ENCODE results near the gene ZBTB4.

ZBTB4 gene

DNA sequence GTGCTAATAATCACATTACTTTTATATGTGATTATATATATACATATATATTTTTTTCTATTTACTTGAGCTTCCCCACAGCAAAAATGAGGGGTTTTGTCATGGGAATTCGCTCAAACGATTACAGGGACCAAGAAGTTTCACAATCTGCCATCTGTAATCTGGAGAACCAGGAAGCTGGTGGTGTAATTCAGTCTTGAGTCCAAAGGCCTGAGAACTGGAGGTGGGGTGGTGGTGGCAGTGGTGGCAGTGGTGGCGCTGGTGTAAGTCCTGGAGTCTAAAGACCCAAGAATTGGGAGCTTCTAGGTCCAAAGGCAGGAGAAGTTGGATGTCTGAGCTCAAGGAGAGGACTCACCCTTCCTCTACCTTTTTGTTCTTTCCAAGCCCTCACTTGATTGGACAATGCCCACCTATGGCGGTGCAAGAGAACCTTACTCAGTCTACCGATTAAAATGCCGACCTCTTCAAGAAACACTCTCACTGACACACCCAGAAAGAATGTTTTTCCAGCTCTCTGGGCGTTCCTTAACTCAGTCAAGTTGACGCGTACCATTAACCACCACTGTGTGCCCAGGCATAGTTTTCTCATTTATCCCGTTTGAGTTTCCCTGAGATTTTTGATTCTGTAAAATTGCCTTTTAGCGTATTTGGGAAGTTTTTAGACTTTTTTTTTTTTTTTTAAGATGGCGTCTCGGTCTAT is 36.6 kb upstream of the ZBTB4 start:
- TF ChIP-seq, protein P1, sequence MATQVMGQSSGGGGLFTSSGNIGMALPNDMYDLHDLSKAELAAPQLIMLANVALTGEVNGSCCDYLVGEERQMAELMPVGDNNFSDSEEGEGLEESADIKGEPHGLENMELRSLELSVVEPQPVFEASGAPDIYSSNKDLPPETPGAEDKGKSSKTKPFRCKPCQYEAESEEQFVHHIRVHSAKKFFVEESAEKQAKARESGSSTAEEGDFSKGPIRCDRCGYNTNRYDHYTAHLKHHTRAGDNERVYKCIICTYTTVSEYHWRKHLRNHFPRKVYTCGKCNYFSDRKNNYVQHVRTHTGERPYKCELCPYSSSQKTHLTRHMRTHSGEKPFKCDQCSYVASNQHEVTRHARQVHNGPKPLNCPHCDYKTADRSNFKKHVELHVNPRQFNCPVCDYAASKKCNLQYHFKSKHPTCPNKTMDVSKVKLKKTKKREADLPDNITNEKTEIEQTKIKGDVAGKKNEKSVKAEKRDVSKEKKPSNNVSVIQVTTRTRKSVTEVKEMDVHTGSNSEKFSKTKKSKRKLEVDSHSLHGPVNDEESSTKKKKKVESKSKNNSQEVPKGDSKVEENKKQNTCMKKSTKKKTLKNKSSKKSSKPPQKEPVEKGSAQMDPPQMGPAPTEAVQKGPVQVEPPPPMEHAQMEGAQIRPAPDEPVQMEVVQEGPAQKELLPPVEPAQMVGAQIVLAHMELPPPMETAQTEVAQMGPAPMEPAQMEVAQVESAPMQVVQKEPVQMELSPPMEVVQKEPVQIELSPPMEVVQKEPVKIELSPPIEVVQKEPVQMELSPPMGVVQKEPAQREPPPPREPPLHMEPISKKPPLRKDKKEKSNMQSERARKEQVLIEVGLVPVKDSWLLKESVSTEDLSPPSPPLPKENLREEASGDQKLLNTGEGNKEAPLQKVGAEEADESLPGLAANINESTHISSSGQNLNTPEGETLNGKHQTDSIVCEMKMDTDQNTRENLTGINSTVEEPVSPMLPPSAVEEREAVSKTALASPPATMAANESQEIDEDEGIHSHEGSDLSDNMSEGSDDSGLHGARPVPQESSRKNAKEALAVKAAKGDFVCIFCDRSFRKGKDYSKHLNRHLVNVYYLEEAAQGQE (IDR thresholded peaks at IDR 0.05; ENCODE audit: insufficient replicate concordance, low read depth): no peak
- Histone ChIP-seq H3K27ac (replicated peaks) (no peak overlapping the region), H3K4me3 (replicated peaks; ENCODE audit: insufficient read depth, low read length) (no peak overlapping the region), H3K27me3 (ENCODE audit: insufficient read depth, poor library complexity, severe bottlenecking) (no peaks in the 10 kb centered on the region)
- DNase-seq (ENCODE audit: low read depth in 1 of 2, low spot score in 1 of 2): peak in 1 of 2 experiments; percentile 34

DNA sequence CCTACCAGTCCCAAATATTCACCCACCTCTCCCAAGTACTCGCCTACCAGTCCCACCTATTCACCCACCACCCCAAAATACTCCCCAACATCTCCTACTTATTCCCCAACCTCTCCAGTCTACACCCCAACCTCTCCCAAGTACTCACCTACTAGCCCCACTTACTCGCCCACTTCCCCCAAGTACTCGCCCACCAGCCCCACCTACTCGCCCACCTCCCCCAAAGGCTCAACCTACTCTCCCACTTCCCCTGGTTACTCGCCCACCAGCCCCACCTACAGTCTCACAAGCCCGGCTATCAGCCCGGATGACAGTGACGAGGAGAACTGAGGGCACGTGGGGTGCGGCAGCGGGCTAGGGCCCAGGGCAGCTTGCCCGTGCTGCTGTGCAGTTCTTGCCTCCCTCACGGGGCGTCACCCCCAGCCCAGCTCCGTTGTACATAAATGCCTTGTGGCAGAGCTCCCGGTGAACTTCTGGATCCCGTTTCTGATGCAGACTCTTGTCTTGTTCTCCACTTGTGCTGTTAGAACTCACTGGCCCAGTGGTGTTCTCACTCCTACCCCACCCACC is 34.5 kb upstream of the ZBTB4 start:
- no peaks in the 10 kb centered on the region for H3K27me3 ChIP-seq (ENCODE audit: insufficient read depth, poor library complexity, severe bottlenecking)
- no peak overlapping the region for H3K27ac ChIP-seq (replicated peaks)
- H3K4me3 ChIP-seq (replicated peaks; ENCODE audit: insufficient read depth, low read length): no peak overlapping the region
- TF ChIP-seq POLR2AphosphoS5 (IDR thresholded peaks at IDR 0.05; ENCODE audit: low read depth) (no peak), GABPA (IDR thresholded peaks at IDR 0.05; ENCODE audit: low read depth) (no peak), SPI1 (IDR thresholded peaks at IDR 0.05; ENCODE audit: borderline replicate concordance, low read depth) (no peak)
- TF ChIP-seq, protein P1 (IDR thresholded peaks at IDR 0.05; ENCODE audit: insufficient replicate concordance, low read depth): no peak
- no peak for DNase-seq (ENCODE audit: low read depth in 1 of 2, low spot score in 1 of 2)

DNA sequence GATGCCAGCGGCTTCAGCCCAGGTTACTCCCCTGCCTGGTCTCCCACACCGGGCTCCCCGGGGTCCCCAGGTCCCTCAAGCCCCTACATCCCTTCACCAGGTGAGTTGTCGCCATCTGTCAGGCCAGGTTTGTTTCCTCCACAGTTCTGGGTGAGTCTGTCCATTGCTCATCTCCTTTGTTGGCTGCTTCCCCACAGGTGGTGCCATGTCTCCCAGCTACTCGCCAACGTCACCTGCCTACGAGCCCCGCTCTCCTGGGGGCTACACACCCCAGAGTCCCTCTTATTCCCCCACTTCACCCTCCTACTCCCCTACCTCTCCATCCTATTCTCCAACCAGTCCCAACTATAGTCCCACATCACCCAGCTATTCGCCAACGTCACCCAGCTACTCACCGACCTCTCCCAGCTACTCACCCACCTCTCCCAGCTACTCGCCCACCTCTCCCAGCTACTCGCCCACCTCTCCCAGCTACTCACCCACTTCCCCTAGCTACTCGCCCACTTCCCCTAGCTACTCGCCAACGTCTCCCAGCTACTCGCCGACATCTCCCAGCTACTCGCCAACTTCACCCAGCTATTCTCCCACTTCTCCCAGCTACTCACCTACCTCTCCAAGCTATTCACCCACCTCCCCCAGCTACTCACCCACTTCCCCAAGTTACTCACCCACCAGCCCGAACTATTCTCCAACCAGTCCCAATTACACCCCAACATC is 33.6 kb upstream of the ZBTB4 start:
- Histone ChIP-seq H3K27me3 (ENCODE audit: insufficient read depth, poor library complexity, severe bottlenecking) (no peaks in the 10 kb centered on the region), H3K27ac (replicated peaks) (no peak overlapping the region)

DNA sequence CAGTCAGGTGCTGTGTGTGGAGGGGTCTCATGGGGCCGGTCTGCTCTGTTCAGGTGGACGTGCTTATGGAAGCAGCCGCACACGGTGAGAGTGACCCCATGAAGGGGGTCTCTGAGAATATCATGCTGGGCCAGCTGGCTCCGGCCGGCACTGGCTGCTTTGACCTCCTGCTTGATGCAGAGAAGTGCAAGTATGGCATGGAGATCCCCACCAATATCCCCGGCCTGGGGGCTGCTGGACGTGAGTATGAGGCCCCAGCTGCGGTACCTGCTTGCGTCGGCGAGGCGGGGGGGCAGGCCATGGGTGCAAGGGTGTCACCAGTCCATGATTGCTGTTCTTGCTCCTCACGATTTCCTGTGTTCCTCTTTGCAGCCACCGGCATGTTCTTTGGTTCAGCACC is 32.7 kb upstream of the ZBTB4 start:
- TF ChIP-seq POLR2AphosphoS5 (IDR thresholded peaks at IDR 0.05; ENCODE audit: low read depth) (no peak), SPI1 (IDR thresholded peaks at IDR 0.05; ENCODE audit: borderline replicate concordance, low read depth) (no peak), GABPA (IDR thresholded peaks at IDR 0.05; ENCODE audit: low read depth) (no peak)
- TF ChIP-seq, protein P2, sequence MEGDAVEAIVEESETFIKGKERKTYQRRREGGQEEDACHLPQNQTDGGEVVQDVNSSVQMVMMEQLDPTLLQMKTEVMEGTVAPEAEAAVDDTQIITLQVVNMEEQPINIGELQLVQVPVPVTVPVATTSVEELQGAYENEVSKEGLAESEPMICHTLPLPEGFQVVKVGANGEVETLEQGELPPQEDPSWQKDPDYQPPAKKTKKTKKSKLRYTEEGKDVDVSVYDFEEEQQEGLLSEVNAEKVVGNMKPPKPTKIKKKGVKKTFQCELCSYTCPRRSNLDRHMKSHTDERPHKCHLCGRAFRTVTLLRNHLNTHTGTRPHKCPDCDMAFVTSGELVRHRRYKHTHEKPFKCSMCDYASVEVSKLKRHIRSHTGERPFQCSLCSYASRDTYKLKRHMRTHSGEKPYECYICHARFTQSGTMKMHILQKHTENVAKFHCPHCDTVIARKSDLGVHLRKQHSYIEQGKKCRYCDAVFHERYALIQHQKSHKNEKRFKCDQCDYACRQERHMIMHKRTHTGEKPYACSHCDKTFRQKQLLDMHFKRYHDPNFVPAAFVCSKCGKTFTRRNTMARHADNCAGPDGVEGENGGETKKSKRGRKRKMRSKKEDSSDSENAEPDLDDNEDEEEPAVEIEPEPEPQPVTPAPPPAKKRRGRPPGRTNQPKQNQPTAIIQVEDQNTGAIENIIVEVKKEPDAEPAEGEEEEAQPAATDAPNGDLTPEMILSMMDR (IDR thresholded peaks at IDR 0.05; ENCODE audit: insufficient read depth, low read length): no peak
- TF ChIP-seq, protein P1 (IDR thresholded peaks at IDR 0.05; ENCODE audit: insufficient replicate concordance, low read depth): no peak
- Histone ChIP-seq H3K4me3 (replicated peaks; ENCODE audit: insufficient read depth, low read length) (no peak overlapping the region), H3K27me3 (ENCODE audit: insufficient read depth, poor library complexity, severe bottlenecking) (no peaks in the 10 kb centered on the region), H3K27ac (replicated peaks) (no peak overlapping the region)
- DNase-seq (ENCODE audit: low read depth in 1 of 2, low spot score in 1 of 2): no peak

More for the DNA sequence above, 33.6 kb upstream of the ZBTB4 start:
- no peak for TF ChIP-seq POLR2AphosphoS5 (IDR thresholded peaks at IDR 0.05; ENCODE audit: low read depth)
- TF ChIP-seq, protein P1 (IDR thresholded peaks at IDR 0.05; ENCODE audit: insufficient replicate concordance, low read depth): no peak
- TF ChIP-seq SPI1 (IDR thresholded peaks at IDR 0.05; ENCODE audit: borderline replicate concordance, low read depth): peak; percentile 56; the same call in 1 of the 2 replicates
- no peak overlapping the region for H3K4me3 ChIP-seq (replicated peaks; ENCODE audit: insufficient read depth, low read length)
- no peak for DNase-seq (ENCODE audit: low read depth in 1 of 2, low spot score in 1 of 2)

Data from HL-60 (cell line).